Subcutaneous adipose tissue (tissue), 4 donors: ENCODE results near the gene RAG2. TPM values are rescaled to one million over a fixed set of nuclear protein-coding genes. Genes with fewer than 3 reads are reported as not detected.

Experiments
- total RNA-seq, 4 donors: library from RNA; depleted of rRNA; stranded (reverse); fragments of >200 nt; gene quantifications; one replicate each; pipeline ENCODE4 v1.1.0, GENCODE V29; 2016
- TF ChIP-seq, protein P1 (sequence below): fragments of 450-650 bp; IDR thresholded peaks from one replicate; pipeline ENCODE4 v1.5.1; 2016; ENCODE audit warnings: low read depth, mild to moderate bottlenecking, control low read depth, antibody characterized with exemption, moderate library complexity

RAG2 gene
- total RNA-seq, 4 donors from 2014 or later: not detected

DNA sequence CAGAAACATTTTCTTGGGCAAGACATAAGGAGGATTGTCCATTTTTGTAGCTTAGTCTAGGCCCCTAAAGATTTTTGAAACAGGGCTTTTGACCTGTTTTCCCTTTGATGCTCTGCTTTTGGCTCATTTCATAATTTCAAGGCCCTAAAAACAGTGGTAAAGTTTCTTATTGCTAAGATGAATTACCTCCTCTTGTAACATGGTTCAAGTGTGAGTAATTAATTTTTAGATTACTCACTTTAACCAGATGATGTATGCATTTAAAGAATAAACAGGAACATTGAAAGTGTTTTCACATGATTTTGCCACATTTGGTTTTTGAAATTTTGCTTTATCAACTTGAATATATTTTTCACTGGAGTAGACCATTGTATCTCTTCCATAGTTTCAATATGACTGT lies 1.2 kb downstream of the RAG2 start:
- TF ChIP-seq, protein P1, sequence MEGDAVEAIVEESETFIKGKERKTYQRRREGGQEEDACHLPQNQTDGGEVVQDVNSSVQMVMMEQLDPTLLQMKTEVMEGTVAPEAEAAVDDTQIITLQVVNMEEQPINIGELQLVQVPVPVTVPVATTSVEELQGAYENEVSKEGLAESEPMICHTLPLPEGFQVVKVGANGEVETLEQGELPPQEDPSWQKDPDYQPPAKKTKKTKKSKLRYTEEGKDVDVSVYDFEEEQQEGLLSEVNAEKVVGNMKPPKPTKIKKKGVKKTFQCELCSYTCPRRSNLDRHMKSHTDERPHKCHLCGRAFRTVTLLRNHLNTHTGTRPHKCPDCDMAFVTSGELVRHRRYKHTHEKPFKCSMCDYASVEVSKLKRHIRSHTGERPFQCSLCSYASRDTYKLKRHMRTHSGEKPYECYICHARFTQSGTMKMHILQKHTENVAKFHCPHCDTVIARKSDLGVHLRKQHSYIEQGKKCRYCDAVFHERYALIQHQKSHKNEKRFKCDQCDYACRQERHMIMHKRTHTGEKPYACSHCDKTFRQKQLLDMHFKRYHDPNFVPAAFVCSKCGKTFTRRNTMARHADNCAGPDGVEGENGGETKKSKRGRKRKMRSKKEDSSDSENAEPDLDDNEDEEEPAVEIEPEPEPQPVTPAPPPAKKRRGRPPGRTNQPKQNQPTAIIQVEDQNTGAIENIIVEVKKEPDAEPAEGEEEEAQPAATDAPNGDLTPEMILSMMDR: no peak

DNA sequence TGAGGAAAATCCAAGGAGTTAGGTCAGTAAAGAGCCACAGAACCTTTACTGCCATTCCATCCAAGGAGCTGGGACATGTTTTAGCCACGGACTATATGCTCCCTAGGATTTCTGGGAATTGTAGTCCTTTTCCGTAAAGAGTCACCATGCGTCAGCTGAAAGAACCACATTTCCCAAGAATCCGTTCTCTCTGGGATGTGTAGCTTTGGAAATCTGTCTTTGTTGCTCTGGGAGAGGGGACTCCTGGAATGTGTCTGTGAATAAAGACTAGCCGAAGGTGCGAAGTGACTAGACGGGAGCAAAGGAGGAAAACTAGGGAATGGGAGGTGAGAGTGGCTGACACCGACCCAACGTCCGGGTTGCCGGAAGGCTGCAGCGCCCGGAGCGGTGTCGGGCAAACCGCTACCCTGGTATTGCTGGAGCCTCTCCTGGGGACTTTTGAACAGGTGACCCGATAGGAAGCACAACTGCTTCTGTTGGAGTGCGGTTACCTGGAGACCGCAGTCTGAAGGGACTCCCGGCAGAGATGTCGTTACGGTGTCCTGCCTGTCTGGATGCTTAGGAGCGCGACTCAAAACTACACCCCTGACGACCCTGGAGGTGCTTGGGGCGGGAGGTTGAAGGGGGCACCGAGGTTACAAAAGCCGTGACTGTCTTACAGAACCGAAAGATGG lies 3.6 kb downstream of the RAG2 start, which contains the start of gene IFTAP:
IFTAP (plus strand) TSS at position 187 of the 674 bp plus-strand sequence. CDS start 15,602 bp downstream, outside the sequence.
- TF ChIP-seq, protein P1: no peak

DNA sequence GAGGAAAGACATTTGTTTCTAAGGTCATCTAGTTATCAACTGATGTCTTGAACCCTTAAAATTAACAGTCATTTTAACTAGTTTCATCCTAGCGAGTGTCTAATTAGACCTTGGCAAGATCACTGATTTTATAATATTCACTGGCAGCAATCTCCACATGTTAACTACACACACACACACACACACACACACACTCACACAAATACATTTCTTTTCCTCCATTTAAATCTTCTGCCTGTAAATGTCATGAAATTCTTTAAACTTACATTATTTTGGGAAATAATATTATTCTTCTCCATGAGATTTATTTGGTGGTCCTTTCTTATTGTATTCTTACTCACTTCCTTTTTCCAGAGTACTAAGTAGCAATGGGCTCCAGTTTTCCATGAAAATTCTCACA lies 6.6 kb downstream of the RAG2 start:
- TF ChIP-seq, protein P1: no peak

DNA sequence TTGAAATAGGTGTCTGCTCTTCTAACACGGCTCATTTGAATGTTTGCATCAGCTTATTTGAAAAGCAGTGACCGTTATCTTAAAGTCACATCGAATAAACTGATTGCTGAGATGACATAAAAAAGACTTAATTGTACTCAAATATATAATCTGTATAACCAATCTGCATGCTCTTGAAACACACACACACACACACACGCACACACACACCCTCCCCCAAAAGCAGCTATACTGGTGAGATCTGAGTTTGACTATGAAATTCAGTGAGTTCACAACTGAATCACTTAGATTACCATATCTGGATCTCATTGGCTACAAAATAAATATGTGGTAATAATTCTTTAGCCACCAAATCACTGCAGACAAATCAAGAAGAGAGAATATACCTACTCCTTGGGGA lies 7.5 kb downstream of the RAG2 start:
- TF ChIP-seq, protein P1: no peak

DNA sequence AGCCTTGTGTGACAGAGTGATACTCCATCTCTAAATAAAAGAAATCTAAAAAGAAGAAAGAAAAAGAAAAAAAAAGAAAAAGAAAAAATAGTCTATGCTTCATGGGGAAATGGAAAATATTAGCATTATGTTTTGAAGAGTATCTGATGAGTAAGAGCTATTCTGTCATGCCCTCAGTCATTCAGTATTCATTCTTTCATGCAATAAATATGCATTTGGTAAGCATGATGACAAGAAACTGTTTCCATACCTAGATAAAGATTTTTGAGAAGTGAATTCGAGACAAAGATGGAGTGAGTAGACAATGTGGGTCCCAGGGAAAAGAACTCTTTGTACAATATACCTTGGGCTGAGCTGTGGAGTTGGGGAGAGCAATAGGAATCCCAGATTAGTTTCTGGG lies 9.9 kb downstream of the RAG2 start:
- TF ChIP-seq, protein P1: no peak

DNA sequence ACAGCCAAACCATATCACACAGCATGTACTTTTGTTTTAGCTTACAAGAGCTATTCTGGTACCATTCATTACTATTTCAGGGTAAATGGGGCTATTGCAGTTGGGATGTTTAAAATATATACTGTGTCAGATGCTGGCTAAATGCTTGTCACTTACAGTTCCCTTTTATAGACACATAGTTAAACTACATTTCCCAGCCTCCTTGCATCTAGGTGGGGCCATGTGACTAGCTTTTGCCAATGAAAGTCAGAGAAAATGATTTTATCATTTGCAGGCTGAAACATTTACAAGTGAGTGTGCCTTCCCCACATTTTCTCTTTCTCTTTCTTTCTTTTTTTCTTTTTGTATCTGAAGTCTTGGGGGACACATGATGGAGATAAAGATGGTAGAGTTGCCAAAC lies 11.5 kb downstream of the RAG2 start:
- TF ChIP-seq, protein P1: no peak

DNA sequence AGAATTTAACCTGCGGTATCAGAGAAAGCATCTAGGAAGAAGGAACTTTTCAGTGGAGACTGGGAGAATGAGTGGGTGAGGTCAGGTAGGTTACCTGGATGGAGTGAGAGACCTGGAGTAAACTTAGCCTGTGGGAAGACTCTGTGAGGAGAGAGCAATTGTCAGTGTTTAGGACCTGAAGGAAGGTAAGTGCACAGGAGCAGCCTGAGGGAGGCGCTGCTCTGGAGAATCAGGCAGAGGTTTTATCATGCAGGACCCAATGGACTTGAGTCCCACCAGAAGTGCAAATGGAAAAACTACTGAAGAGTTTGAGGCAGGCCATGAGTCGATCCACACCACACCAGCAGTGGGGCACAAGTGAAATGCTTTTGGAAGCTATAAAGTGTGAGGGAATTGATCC lies 14.4 kb downstream of the RAG2 start:
- TF ChIP-seq, protein P1: no peak
